Measurements from ENCODE around the gene PRRT4. TPM values are rescaled to one million over a fixed set of nuclear protein-coding genes. Genes with fewer than 3 reads are reported as not detected.

PRRT4 gene
- total and polyA plus RNA-seq, 2 of the 4 experiments (the other 2 are of a cell fraction): not detected

GRCh38 chr7:128303133-128303532 is 58.4 kb downstream of the PRRT4 start:
- no peak overlapping the region for H2BK120ac ChIP-seq (ENCODE audit: low read depth, low read length)
- H3K79me1 ChIP-seq (ENCODE audit: low read depth in 1 of 2, low read length in 2 of 2): no peaks in the 10 kb centered on the region; a peak in 1 of 4 replicates
- H2BK5ac ChIP-seq (ENCODE audit: low read depth, low read length, poor library complexity, severe bottlenecking): no peak overlapping the region
- H3K14ac ChIP-seq (replicated peaks; ENCODE audit: low read depth, low read length): no peak overlapping the region
- H3K18ac ChIP-seq (ENCODE audit: low read depth, low read length): no peak overlapping the region
- intact Hi-C loops (cut with micrococcal nuclease): no loop called here
- dilution Hi-C loops (cut with HindIII; ENCODE audit: low sequenced_read_pairs, unreplicated experiment): no loop called here
- no peak overlapping the region for H2BK20ac ChIP-seq (ENCODE audit: low read depth, low read length)
- TF ChIP-seq MXI1 (IDR thresholded peaks at IDR 0.05; ENCODE audit: borderline replicate concordance, low read depth, low read length): no peak
- TF ChIP-seq NFE2L2 (IDR thresholded peaks at IDR 0.05; ENCODE audit: low read depth, low read length): no peak
- no peak for TF ChIP-seq CEBPB (IDR thresholded peaks at IDR 0.05; ENCODE audit: low read depth, low read length)
- H3K9me3 ChIP-seq (ENCODE audit: control insufficient read depth, insufficient read depth, low read length): no peaks in the 10 kb centered on the region
- 100% methylated on average over 1 of the region's 2 CpGs; no CpG with 5 or more reads in 1 of the 2 experiments for WGBS, 2 experiments (ENCODE audit: extremely low coverage in 2 of 2, insufficient read length in 1 of 2)
- no peaks in the 10 kb centered on the region for H4K20me1 ChIP-seq (ENCODE audit: insufficient read depth, low read length)
- peaks cover 23% of the 10 kb centered on the region for H3K36me3 ChIP-seq (ENCODE audit: control insufficient read depth, insufficient read depth, low read length)
- no peak overlapping the region for H3K4me2 ChIP-seq (ENCODE audit: low read depth, low read length)
- H3K27ac ChIP-seq (ENCODE audit: insufficient read depth, low read length): no peak overlapping the region
- no peak overlapping the region for H2BK15ac ChIP-seq (ENCODE audit: low read depth, low read length)
- ATAC-seq (ENCODE audit: low read depth) (no peak), DNase-seq (no peak)
- no peak overlapping the region for H3K56ac ChIP-seq (ENCODE audit: extremely low read depth, insufficient read depth, low read length)
- no peak overlapping the region for H3K4ac ChIP-seq (ENCODE audit: low read depth, low read length)
- H3K27me3 ChIP-seq (ENCODE audit: control insufficient read depth, insufficient read depth, low read length): no peaks in the 10 kb centered on the region
- H4K8ac ChIP-seq (ENCODE audit: low read depth in 2 of 2, low read length in 2 of 2): no peak overlapping the region
- CTCF ChIA-PET: interaction anchor here (0.8 to 1.2 kb wide), 2 partner anchors 19 to 167 kb away, joined by 3 to 4 read pairs; no protein-coding TSS in a partner anchor
- no peaks in the 10 kb centered on the region for H3K4me1 ChIP-seq (ENCODE audit: control insufficient read depth, insufficient read depth, low read length)
- H3K4me3 ChIP-seq (ENCODE audit: insufficient read depth, low read depth, low read length): no peak overlapping the region
- in situ Hi-C loops (cut with MboI; ENCODE audit: low sequenced_read_pairs): no loop called here
- no peak overlapping the region for H2AK5ac ChIP-seq (ENCODE audit: low read depth, low read length)
- peaks cover 5% of the 10 kb centered on the region; the same call in 1 of the 2 replicates for H3K9me1 ChIP-seq (ENCODE audit: insufficient read depth, low read length)
- H2AK9ac ChIP-seq (replicated peaks; ENCODE audit: low read depth, low read length, poor library complexity): no peak overlapping the region
- no peak overlapping the region for H3K9ac ChIP-seq (ENCODE audit: low read depth, low read length)
- H3K23ac ChIP-seq (ENCODE audit: low read depth, low read length): no peak overlapping the region
- no TSS peak for BruUV-seq (replicated peaks)
- H4K5ac ChIP-seq (ENCODE audit: low read depth, low read length): no peak overlapping the region
- POLR2A ChIA-PET (ENCODE audit: unreplicated experiment): no interaction called here
- no peak overlapping the region for H2AFZ ChIP-seq (replicated peaks; ENCODE audit: low read length, poor library complexity)
- H4K91ac ChIP-seq (ENCODE audit: insufficient read depth, low read depth, low read length): no peak overlapping the region

All from IMR-90 (cell line).